Stomach (tissue), 4 donors: ENCODE results near the gene EPB41L3.

ENCODE experiments used
- CTCF ChIP-seq, 7 experiments: fragments of 450-650 bp in 4 of 7; fragments of 200-600 bp in 3 of 7; sonication (generic) in 3 of 7; IDR thresholded peaks; one replicate each; pipeline ENCODE4 v1.5.1; 2016 to 2019; ENCODE audit warnings: antibody characterized with exemption in 7 of 7, control low read depth in 2 of 7, mild to moderate bottlenecking in 1 of 7
- POLR2A ChIP-seq, 4 donors: fragments of 450-650 bp; IDR thresholded peaks; one replicate each; pipeline ENCODE4 v1.6.1; 2016; ENCODE audit warnings: antibody characterized with exemption in 4 of 4, control low read depth in 2 of 4, mild to moderate bottlenecking in 1 of 4, moderate library complexity in 1 of 4
- POLR2AphosphoS5 ChIP-seq, 3 donors: sonication (generic); formaldehyde crosslinking; IDR thresholded peaks; one replicate each; pipeline ENCODE4 v1.6.1; 2016; ENCODE audit warnings: antibody characterized with exemption in 3 of 3

- TF ChIP-seq POLR2AphosphoS5 (IDR thresholded peaks at IDR 0.05) (no peak), CTCF (IDR thresholded peaks at IDR 0.05) (no peak), POLR2A (IDR thresholded peaks at IDR 0.05) (no peak)
Measured at GRCh38 chr18:5475267-5475666, 68.5 kb downstream of the EPB41L3 start.
